Hepatocyte (in vitro differentiated cells): ENCODE results near the gene A3GALT2.

Experiments used
- EZH2 ChIP-seq: fragments of 200-600 bp; sonication (generic); IDR thresholded peaks from 2 replicates; pipeline ENCODE4 v1.6.1; 2016; ENCODE audit warnings: antibody characterized with exemption, mild to moderate bottlenecking, borderline replicate concordance
- TF ChIP-seq, protein P1 (sequence below): fragments of 200-600 bp; sonication (generic); IDR thresholded peaks from 2 replicates; pipeline ENCODE4 v1.5.1; 2016; ENCODE audit warnings: antibody characterized with exemption, mild to moderate bottlenecking; ENCODE audit not compliant: poor library complexity

DNA sequence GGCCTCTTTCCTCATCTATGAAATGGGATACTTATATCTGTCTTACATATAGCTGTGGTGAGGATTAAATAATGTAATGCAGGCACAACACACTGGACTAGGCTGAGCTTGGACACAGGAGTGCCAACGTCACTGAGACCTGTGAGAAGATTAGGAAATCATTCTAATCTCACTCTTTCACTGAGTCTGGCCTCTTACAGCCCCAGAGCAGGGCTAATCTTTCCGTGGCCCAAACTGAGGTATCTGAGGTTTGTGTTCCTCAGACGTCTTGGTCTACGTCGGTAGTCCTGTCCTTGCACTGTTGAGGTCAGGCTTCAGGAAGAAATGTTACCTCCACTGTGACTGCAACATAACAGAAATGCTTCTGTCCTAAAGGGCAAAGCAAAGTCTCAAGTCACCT is 22.6 kb upstream of the A3GALT2 start:
- TF ChIP-seq, protein P1, sequence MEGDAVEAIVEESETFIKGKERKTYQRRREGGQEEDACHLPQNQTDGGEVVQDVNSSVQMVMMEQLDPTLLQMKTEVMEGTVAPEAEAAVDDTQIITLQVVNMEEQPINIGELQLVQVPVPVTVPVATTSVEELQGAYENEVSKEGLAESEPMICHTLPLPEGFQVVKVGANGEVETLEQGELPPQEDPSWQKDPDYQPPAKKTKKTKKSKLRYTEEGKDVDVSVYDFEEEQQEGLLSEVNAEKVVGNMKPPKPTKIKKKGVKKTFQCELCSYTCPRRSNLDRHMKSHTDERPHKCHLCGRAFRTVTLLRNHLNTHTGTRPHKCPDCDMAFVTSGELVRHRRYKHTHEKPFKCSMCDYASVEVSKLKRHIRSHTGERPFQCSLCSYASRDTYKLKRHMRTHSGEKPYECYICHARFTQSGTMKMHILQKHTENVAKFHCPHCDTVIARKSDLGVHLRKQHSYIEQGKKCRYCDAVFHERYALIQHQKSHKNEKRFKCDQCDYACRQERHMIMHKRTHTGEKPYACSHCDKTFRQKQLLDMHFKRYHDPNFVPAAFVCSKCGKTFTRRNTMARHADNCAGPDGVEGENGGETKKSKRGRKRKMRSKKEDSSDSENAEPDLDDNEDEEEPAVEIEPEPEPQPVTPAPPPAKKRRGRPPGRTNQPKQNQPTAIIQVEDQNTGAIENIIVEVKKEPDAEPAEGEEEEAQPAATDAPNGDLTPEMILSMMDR, result no peak
- no peak for TF ChIP-seq EZH2
